Limb (tissue), 2 donors: ENCODE data around the gene OR8B3.

Source experiments
- DNase-seq, 2 donors: peaks; one replicate each; pipeline ENCODE4 v3.0.0-alpha.2; 2016; ENCODE audit errors: extremely low spot score in 2 of 2

Gene OR8B3

GRCh38 chr11:124376280-124376679 is 22.5 kb downstream of the OR8B3 start:
- no peak for DNase-seq

- no peak for DNase-seq
Observed at GRCh38 chr11:124359566-124359965, 39.3 kb downstream of the OR8B3 start.

DNA sequence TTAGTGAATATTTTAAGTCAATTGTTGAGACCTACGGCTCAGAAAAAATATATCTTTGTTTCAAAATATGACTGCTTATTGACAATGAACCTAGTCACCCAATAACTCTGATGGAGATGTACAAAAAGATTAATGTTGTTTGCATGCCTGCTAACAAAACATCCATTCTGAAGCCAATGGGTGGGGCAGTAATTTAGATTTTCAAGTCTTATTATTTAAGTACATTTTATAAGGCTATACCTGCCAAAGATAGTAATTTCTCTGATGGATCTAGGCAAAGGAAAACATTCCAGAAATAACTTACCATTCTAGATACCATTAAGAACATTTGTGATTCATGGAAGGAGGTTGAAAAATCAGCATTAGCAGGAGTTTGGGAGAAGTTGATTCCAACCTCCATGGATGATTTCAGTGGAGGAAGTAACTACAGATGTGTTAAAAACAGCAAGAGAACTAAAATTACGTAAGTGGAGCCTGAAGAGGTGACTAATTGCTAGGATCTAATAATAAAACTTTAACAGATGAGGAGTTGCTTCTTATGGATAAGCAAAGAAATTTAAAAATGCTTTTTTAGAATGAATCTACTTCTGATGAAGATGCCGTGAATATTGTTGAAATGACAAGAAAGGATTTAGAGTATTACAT is 52.4 kb downstream of the OR8B3 start:
- DNase-seq, result no peak
